ENCODE data around the gene RHBDL1.

The RHBDL1 gene

GRCh38 chr16:674968-675883, at the start of gene RHBDL1:
Gene RHBDL1, plus strand, starts transcription at chr16:675671. Its CDS starts 120 bp downstream, at chr16:675791.
- peak in 1 of 2 donors; percentile 28 for DNase-seq

DNA sequence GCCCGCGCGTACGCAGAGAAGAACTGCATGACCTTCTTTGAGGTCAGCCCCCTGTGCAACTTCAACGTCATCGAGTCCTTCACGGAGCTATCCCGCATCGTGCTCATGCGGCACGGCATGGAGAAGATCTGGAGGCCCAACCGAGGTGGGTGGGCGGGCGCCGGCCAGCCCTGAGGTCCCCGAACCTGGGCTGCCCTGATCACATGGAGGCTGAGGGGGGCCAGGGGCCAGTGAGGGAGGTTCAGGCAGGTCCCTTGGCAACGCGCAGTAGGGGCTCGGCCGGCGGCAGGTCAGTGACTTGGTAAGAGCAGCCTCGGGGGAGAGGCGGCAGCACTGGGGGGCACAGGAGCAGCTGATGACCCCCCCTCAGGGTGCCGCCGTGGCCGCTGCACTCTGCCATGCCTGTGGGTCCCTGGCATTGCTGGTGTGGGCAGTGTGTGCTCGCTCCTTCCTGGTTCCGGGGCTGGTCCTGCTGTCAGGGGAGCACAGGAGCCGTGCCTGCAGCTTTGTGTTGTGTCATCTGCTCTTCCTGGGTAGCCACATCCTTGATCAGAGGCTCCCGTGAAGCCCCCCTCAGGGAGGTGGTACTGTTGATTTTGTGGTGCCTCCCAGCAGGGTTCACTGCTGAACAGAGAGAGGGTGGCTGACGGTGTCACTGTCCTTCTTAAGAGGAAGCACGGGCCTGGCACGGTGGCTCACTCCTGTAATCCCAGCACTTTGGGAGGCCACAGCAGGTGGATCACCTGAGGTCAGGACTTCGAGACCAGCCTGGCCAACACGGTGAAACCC, 49.3 kb upstream of the RHBDL1 start:
- DNase-seq: no peak

- DNase-seq: no peak
Observed at GRCh38 chr16:626787-627453, 48.6 kb upstream of the RHBDL1 start.

DNA sequence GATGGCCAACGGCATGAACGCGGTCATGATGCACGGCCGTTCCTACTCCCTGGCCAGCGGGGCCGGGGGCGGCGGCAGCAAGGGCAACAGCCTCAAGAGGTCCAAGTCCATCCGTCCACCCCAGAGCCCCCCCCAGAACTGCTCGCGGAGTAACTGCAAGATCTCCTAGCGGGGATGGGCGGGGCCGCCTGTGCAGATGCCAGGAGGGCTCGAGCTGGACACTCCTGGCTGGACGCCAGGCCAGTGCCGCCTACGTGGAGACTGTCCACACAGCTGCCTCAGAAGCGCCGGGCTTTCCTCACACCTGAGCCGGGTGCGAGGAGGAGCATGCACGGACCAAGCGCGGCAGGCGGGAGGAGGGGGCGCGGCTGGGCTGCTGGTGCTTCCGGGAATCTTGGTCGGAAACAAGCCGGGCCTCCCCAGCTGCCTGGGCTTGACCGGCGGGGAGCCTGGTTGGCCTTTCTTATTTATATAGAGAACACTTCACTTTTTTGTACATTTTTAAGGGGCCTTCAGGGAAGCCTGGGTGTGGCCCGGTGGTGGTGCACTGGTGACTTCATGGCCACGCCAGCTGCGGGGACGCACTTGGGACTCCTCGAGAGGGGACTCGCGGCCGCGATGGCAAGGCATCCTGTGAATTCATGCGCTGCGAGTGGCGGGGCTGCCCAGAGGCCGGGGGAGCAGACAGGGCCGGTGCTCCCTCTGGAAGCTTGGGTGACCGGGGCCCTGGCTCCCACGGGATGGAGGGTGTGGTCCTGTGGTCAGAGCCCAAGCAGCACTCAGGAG, 47.8 kb upstream of the RHBDL1 start:
- no peak for DNase-seq

DNA sequence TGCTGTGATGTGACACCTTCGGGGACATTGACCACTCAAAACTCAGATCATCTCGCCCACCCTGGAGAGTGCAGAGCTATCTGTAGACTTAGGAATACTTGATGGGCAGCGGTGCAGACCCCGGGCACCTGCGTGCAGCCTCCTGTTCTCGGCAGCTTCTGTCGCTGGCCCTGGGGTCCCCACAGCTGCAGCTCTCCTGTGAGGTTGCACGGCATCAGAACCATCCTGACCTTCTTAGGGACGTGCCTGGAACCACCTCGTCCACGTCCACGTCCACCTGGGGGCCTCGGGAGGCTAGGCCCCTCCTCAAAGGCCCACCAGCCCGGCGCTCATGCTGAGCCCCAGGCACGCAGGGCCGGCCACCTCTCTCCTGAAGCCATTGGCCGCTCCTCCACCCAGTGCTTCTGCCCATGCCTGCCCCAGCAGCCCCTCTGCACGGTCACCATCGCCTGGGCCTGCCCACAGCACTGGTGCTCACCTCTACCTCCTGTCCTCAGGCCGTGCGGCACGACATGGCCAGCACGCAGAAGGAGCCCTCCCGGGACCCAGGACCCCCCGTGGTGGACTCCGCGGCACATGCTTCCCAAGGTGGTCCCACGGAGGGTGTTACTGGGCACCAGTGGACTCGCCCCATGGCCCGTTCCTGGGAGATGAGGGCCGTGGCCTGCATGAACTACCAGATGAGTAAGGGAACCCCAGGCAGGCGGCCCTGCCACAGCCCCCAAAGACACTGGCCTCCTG, 47.0 kb upstream of the RHBDL1 start:
- DNase-seq: no peak

- DNase-seq: no peak
Observed at GRCh38 chr16:629185-629832, 46.2 kb upstream of the RHBDL1 start.

GRCh38 chr16:629833-630248, 45.6 kb upstream of the RHBDL1 start:
- no peak for DNase-seq

GRCh38 chr16:630249-630814, 45.1 kb upstream of the RHBDL1 start:
- DNase-seq: no peak

DNA sequence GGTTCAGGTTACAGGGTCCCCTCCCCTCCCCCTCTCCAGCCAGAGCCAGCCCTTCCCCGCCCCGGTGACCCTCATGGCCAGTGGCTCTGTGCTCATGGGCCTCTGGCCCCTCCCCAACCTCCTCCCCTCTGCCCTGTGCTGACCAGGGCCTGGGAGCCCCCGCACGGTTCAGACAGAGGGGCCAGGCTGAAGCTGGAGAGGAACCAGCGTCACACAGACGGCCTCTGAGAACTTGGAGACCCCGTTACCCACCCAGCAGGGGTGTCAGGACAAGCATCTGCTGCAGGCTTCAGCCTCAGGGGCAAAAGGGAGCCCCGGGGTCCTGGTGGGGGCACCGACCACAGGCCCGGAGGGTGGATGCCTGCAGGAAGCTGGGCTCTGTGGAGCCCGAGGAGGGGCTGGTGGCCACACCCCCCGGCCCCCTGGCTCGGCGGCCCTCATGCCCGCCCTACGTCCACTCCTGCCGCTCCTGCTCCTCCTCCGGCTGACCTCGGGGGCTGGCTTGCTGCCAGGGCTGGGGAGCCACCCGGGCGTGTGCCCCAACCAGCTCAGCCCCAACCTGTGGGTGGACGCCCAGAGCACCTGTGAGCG, 44.6 kb upstream of the RHBDL1 start, which contains the start of gene WFIKKN1:
Gene WFIKKN1, plus strand, starts transcription at position 171 of the 591 bp plus-strand sequence. Its CDS starts 269 bp downstream, at position 440.
- no peak for DNase-seq

DNA sequence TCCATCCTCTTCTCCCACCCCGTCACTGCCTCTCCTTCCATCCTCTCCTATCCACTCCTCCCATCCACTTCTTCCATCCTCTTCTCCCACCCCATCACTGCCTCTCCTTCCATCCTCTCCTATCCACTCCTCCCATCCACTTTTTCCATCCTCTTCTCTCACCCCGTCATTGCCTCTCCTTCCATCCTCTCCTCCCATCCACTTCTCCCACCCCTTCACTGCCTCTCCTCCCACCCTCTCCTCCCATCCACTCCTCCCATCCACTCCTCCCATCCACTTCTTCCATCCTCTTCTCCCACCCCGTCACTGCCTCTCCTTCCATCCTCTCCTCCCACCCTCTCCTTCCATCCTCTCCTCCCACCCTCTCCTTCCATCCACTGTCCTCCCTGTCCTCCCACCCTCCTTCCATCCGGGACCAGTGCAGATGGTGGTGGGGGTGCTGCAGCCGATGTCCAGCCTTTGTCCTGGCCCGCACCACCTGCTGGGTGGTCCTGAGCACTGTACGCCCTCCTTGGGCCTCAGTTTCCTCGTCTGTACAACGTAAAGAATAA, 43.6 kb upstream of the RHBDL1 start:
- no peak for DNase-seq

GRCh38 chr16:632486-633335, 42.8 kb upstream of the RHBDL1 start:
- DNase-seq: no peak

DNA sequence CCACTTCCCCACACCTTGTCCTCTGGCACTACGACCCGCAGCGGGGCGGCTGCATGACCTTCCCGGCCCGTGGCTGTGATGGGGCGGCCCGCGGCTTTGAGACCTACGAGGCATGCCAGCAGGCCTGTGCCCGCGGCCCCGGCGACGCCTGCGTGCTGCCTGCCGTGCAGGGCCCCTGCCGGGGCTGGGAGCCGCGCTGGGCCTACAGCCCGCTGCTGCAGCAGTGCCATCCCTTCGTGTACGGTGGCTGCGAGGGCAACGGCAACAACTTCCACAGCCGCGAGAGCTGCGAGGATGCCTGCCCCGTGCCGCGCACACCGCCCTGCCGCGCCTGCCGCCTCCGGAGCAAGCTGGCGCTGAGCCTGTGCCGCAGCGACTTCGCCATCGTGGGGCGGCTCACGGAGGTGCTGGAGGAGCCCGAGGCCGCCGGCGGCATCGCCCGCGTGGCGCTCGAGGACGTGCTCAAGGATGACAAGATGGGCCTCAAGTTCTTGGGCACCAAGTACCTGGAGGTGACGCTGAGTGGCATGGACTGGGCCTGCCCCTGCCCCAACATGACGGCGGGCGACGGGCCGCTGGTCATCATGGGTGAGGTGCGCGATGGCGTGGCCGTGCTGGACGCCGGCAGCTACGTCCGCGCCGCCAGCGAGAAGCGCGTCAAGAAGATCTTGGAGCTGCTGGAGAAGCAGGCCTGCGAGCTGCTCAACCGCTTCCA, 42.0 kb upstream of the RHBDL1 start:
- no peak for DNase-seq

GRCh38 chr16:634051-634670, 41.3 kb upstream of the RHBDL1 start:
- no peak for DNase-seq

DNA sequence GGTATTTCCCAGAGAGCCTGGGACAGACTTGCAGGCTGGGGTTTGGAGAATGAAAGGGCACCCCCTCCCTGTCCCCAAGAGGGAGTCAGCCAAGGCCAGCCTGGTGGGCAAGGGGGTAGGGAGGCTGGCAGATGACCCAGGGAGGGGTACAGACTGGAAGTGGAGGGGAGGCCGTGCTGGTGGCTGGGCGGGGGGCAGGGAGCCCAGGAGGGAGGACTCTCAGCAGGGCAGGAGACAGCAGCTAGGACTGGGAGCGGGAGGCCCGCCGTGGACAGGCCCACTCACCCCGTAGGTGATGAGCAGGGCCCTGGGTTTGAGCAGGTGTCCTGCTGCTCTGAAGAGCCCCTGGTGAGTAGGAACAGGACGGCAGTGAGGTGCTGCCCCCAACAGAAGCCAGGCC, 40.5 kb upstream of the RHBDL1 start:
- no peak for DNase-seq

DNA sequence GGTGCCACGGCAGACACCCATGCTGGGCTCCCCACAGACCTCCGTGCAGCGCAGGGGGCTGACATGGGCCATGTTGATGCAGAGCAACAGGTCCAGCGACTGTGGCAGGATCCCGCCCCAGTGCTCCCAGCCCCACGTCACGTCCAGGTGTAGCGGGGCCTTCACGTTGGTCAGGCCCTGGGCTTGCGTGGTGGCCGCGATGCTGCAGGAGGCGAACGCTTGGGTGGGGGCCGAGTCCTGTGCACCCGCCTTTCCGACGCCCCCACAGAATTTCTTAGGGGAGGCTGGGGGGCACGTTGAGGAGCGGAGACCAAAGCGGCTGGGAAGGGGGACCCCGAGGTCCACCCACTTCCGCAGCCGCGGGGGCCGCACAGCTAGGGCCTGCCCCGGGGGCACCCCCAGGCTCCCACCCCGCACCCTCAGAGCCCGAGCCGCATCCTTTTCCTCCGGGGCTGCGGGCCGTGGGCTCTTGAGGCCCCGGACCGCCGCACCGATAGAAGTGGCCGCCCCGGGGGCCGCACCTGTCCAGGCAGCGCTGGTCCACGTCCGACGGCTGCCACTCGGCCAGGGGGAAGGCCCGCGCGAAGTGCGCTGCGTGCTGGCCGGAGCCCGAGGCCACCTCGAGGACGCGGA, 39.8 kb upstream of the RHBDL1 start:
- no peak for DNase-seq

- peak; percentile 93 to 98 for DNase-seq
Observed at GRCh38 chr16:636206-637080, 39.0 kb upstream of the RHBDL1 start, which contains the start of gene METTL26. Gene METTL26, minus strand, starts transcription at chr16:636305. Its CDS starts 15 bp downstream, at chr16:636290.

All from hippocampal formation (tissue), 2 donors.